Retinal pigment epithelial cell (primary cell): ENCODE measurements around the gene DOK1.

Source experiments
- DNase-seq: peaks from one replicate; pipeline ENCODE4 v3.0.0-alpha.2; 2010; ENCODE audit warnings: low read depth
- H3K4me3 ChIP-seq: 2 replicates; pipeline ENCODE4 v1.5.1; 2011; ENCODE audit warnings: mild to moderate bottlenecking, low read length, control low read depth, moderate library complexity
- CTCF ChIP-seq: conservative IDR thresholded peaks from 2 replicates; pipeline ENCODE4 v1.5.1; 2011; ENCODE audit warnings: low read depth, low read length, control low read depth, inconsistent platforms

Gene DOK1

DNA sequence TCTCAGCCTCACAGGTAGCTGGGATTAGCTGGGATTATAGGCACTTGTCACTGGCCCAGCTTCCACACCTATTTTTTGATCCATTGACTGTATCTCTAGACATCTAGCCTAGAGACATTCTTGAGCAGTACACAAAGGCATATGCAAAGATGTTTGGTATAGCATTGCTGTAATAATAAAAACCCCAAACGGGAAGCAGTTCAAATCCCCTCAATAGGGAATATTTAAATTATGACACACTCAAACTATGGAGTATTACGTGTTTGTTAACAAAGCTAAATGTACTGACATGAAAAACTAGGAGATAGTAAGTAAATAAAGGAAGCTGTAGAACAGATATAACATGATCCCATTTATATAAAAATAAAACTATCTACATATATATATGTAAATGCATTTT, 27.7 kb downstream of the DOK1 start:
- H3K4me3 ChIP-seq, result no peak overlapping the region
- no peak for DNase-seq
- TF ChIP-seq CTCF, result no peak

DNA sequence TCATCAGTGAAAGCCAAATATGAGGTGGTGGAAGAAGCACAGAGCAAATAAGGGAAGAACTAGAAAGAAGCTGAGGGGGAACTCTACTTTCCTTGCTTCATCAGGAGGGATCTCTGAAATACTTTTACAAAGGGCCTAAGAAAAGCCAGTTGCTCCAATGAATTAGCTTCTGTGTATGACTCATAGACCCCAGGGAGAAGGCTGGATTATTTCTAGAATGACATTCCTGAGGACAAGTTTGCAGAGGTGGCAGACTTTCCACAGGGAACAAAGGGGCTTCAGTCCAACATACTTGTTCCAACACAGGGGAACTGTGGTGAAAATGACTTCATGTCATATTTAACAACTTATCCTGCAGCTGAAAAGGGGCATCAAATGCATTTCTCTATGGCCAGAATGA, 29.0 kb downstream of the DOK1 start:
- H3K4me3 ChIP-seq, result no peak overlapping the region
- no peak for TF ChIP-seq CTCF
- DNase-seq, result no peak

GRCh38 chr2:74584088-74584645, 29.6 kb downstream of the DOK1 start:
- no peak for TF ChIP-seq CTCF
- no peak for DNase-seq
- no peak overlapping the region for H3K4me3 ChIP-seq

GRCh38 chr2:74585406-74586185, 31.1 kb downstream of the DOK1 start:
- TF ChIP-seq CTCF, result no peak
- no peak overlapping the region for H3K4me3 ChIP-seq
- DNase-seq, result no peak

DNA sequence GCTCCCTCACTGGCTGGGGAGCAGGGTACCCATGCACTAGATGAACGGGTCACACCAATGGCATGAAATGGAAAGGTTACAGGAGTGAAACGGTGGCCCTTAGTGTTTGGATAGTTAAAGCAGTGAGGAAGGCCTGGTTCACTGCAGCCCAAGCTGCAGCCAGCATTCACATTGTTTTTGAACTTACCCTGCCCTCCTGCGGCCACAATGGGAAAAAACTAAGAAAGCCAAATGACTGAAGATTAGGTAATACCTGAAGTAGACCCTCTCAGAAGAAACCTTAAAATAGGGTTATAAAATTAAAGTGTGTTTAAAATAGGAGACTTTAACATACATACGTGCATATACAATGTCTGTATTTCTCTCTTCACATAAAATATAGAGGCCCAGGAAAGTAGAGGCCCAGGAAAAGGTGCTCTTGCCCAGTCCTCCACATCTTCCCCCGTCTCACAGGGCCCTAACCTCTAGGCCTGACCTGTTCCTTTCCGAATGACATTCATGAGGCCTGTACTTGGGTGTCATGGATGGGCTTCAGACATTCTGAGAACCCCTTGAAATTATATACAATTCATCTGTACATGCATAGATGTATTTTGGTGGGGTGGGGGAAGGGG, 33.3 kb downstream of the DOK1 start:
- DNase-seq, result no peak
- H3K4me3 ChIP-seq, result no peak overlapping the region
- peak; percentile 73 for TF ChIP-seq CTCF

- no peak overlapping the region for H3K4me3 ChIP-seq
- DNase-seq, result no peak
- TF ChIP-seq CTCF, result no peak
Measured at GRCh38 chr2:74588664-74589063, 34.1 kb downstream of the DOK1 start.
